Measurements from ENCODE around the gene SIL1. TPM values are rescaled to one million over a fixed set of nuclear protein-coding genes. Genes with fewer than 3 reads are reported as not detected.

Gene SIL1
- total RNA-seq, 1 experiment from 2014 or later: 22.0 TPM

- POLR2A ChIA-PET (ENCODE audit: low non-redundant PET): no interaction called here
- no peak for DNase-seq (ENCODE audit: low spot score)
- Histone ChIP-seq H3K27ac (ENCODE audit: low read depth, low read length, poor library complexity, severe bottlenecking) (no peak overlapping the region), H3K27me3 (replicated peaks; ENCODE audit: insufficient read depth, low read depth, low read length, poor library complexity) (no peaks in the 10 kb centered on the region), H3K4me1 (ENCODE audit: insufficient read depth, low read length, poor library complexity, severe bottlenecking) (no peaks in the 10 kb centered on the region), H3K9me3 (ENCODE audit: low read depth, low read length, poor library complexity, severe bottlenecking) (no peaks in the 10 kb centered on the region), H3K4me3 (ENCODE audit: low read depth, low read length, poor library complexity, severe bottlenecking) (no peak overlapping the region), H3K36me3 (ENCODE audit: insufficient read depth, low read length, poor library complexity, severe bottlenecking) (no peaks in the 10 kb centered on the region)
- intact Hi-C loops (cut with micrococcal nuclease; ENCODE audit: unreplicated experiment): no loop called here
- CTCF ChIA-PET: interaction anchor here (0.9 kb wide), 1 partner anchor 122 kb away, joined by 3 read pairs; no protein-coding TSS in a partner anchor
- BruUV-seq (replicated peaks): no TSS peak
- TF ChIP-seq EZH2 (IDR thresholded peaks at IDR 0.05; ENCODE audit: borderline replicate concordance, low read depth, low read length, poor library complexity, severe bottlenecking) (no peak), CTCF (conservative IDR thresholded peaks at IDR 0.05; ENCODE audit: low read depth, low read length) (no peak)
Measured at GRCh38 chr5:139140591-139141071, 57.5 kb downstream of the SIL1 start.

- no peak overlapping the region for H3K27ac ChIP-seq (ENCODE audit: low read depth, low read length, poor library complexity, severe bottlenecking)
- peak; percentile 24 for DNase-seq (ENCODE audit: low spot score)
- BruUV-seq (replicated peaks): no TSS peak
- CTCF ChIA-PET: no interaction called here
- H3K27me3 ChIP-seq (replicated peaks; ENCODE audit: insufficient read depth, low read depth, low read length, poor library complexity): no peaks in the 10 kb centered on the region
- no peaks in the 10 kb centered on the region for H3K36me3 ChIP-seq (ENCODE audit: insufficient read depth, low read length, poor library complexity, severe bottlenecking)
- H3K4me3 ChIP-seq (ENCODE audit: low read depth, low read length, poor library complexity, severe bottlenecking): no peak overlapping the region
- intact Hi-C loops (cut with micrococcal nuclease; ENCODE audit: unreplicated experiment): loop anchor here (5.0 kb wide), 2 partner anchors 123 to 497 kb away; no protein-coding TSS in a partner anchor
- no peaks in the 10 kb centered on the region for H3K4me1 ChIP-seq (ENCODE audit: insufficient read depth, low read length, poor library complexity, severe bottlenecking)
- TF ChIP-seq EZH2 (IDR thresholded peaks at IDR 0.05; ENCODE audit: borderline replicate concordance, low read depth, low read length, poor library complexity, severe bottlenecking) (no peak), CTCF (conservative IDR thresholded peaks at IDR 0.05; ENCODE audit: low read depth, low read length) (no peak)
- no peaks in the 10 kb centered on the region for H3K9me3 ChIP-seq (ENCODE audit: low read depth, low read length, poor library complexity, severe bottlenecking)
- POLR2A ChIA-PET (ENCODE audit: low non-redundant PET): no interaction called here
Measured at GRCh38 chr5:139138809-139139208, 59.4 kb downstream of the SIL1 start.

- Histone ChIP-seq H3K27ac (ENCODE audit: low read depth, low read length, poor library complexity, severe bottlenecking) (no peak overlapping the region), H3K4me3 (ENCODE audit: low read depth, low read length, poor library complexity, severe bottlenecking) (no peak overlapping the region), H3K9me3 (ENCODE audit: low read depth, low read length, poor library complexity, severe bottlenecking) (no peaks in the 10 kb centered on the region), H3K36me3 (ENCODE audit: insufficient read depth, low read length, poor library complexity, severe bottlenecking) (no peaks in the 10 kb centered on the region), H3K4me1 (ENCODE audit: insufficient read depth, low read length, poor library complexity, severe bottlenecking) (no peaks in the 10 kb centered on the region), H3K27me3 (replicated peaks; ENCODE audit: insufficient read depth, low read depth, low read length, poor library complexity) (no peaks in the 10 kb centered on the region)
- no TSS peak for BruUV-seq (replicated peaks)
- intact Hi-C loops (cut with micrococcal nuclease; ENCODE audit: unreplicated experiment): loop anchor here (5.0 kb wide), 2 partner anchors 124 to 496 kb away; no protein-coding TSS in a partner anchor
- DNase-seq (ENCODE audit: low spot score): no peak
- ChIA-PET POLR2A (ENCODE audit: low non-redundant PET) (no interaction called here), CTCF (no interaction called here)
- TF ChIP-seq CTCF (conservative IDR thresholded peaks at IDR 0.05; ENCODE audit: low read depth, low read length) (no peak), EZH2 (IDR thresholded peaks at IDR 0.05; ENCODE audit: borderline replicate concordance, low read depth, low read length, poor library complexity, severe bottlenecking) (no peak)
Measured at GRCh38 chr5:139138109-139138508, 60.1 kb downstream of the SIL1 start.
